Liver (tissue), 9 donors: ENCODE measurements around the gene HGS. TPM values are rescaled to one million over a fixed set of nuclear protein-coding genes. Genes with fewer than 3 reads are reported as not detected.

ENCODE experiments used
- DNase-seq: peaks from one replicate; pipeline ENCODE4 v3.0.0-alpha.2; 2017; ENCODE audit warnings: low spot score
- H3K27ac ChIP-seq, 2 donors: one replicate each; pipeline ENCODE4 v1.7.0; 2013; ENCODE audit warnings: inconsistent platforms in 2 of 2, low read length in 2 of 2, control low read depth in 1 of 2, low read depth in 1 of 2, mild to moderate bottlenecking in 1 of 2
- H3K27me3 ChIP-seq, 4 donors: one replicate each; pipeline versions ENCODE4 v1.6.1 to v1.7.0; 2013; ENCODE audit warnings: low read length in 3 of 4, inconsistent platforms in 1 of 4, mild to moderate bottlenecking in 1 of 4, moderate library complexity in 1 of 4; ENCODE audit not compliant: control insufficient read depth in 4 of 4, insufficient read depth in 4 of 4
- H3K36me3 ChIP-seq, 4 donors: one replicate each; pipeline versions ENCODE4 v1.6.1 to v1.7.0; 2013; ENCODE audit warnings: low read length in 3 of 4, mild to moderate bottlenecking in 3 of 4, low read depth in 1 of 4, moderate library complexity in 1 of 4; ENCODE audit not compliant: control insufficient read depth in 4 of 4, insufficient read depth in 3 of 4
- H3K4me1 ChIP-seq, 4 donors: one replicate each; pipeline versions ENCODE4 v1.6.1 to v1.7.0; 2013; ENCODE audit warnings: low read length in 3 of 4, mild to moderate bottlenecking in 3 of 4, moderate library complexity in 1 of 4; ENCODE audit not compliant: control insufficient read depth in 4 of 4, insufficient read depth in 4 of 4
- H3K4me3 ChIP-seq, 3 donors: one replicate each; pipeline versions ENCODE4 v1.6.1 to v1.7.0; 2013; ENCODE audit warnings: low read length in 3 of 3, control low read depth in 1 of 3, low read depth in 1 of 3, mild to moderate bottlenecking in 1 of 3
- H3K9ac ChIP-seq, 2 donors: one replicate each; pipeline ENCODE4 v1.7.0; 2013; ENCODE audit warnings: low read length in 2 of 2, mild to moderate bottlenecking in 2 of 2, moderate library complexity in 2 of 2, control low read depth in 1 of 2, low read depth in 1 of 2
- H3K9me3 ChIP-seq, 4 donors: one replicate each; pipeline versions ENCODE4 v1.6.1 to v1.7.0; 2013; ENCODE audit warnings: low read length in 3 of 4; ENCODE audit not compliant: control insufficient read depth in 4 of 4
- ATF3 ChIP-seq: IDR thresholded peaks from 2 replicates; pipeline ENCODE4 v1.6.1; 2016; ENCODE audit warnings: antibody characterized with exemption
- CTCF ChIP-seq: fragments of 150-350 bp; IDR thresholded peaks from 2 replicates; pipeline ENCODE4 v1.5.1; 2017; ENCODE audit warnings: improper control_type of control experiment, low read depth, low read length; ENCODE audit not compliant: missing input control
- EGR1 ChIP-seq, 2 donors: IDR thresholded peaks; 2 replicates each; pipeline ENCODE4 v1.6.1; 2016 to 2018; ENCODE audit warnings: antibody characterized with exemption in 2 of 2, low read depth in 2 of 2
- FOXA2 ChIP-seq: IDR thresholded peaks from 2 replicates; pipeline ENCODE4 v1.6.1; 2016; ENCODE audit warnings: antibody characterized with exemption
- GABPA ChIP-seq, 2 donors: IDR thresholded peaks in 1 of 2; conservative IDR thresholded peaks in 1 of 2; 2 replicates each; pipeline ENCODE4 v1.6.1; 2016; ENCODE audit warnings: antibody characterized with exemption in 2 of 2, mild to moderate bottlenecking in 1 of 2, moderate library complexity in 1 of 2
- HNF4A ChIP-seq, 2 donors: conservative IDR thresholded peaks; 2 replicates each; pipeline ENCODE4 v1.6.1; 2016; ENCODE audit warnings: antibody characterized with exemption in 2 of 2, mild to moderate bottlenecking in 2 of 2
- HNF4G ChIP-seq: IDR thresholded peaks from 2 replicates; pipeline ENCODE4 v1.6.1; 2016; ENCODE audit warnings: antibody characterized with exemption
- JUND ChIP-seq, 2 donors: IDR thresholded peaks; 2 replicates each; pipeline ENCODE4 v1.6.1; 2016; ENCODE audit warnings: antibody characterized with exemption in 2 of 2
- MAX ChIP-seq: IDR thresholded peaks from 2 replicates; pipeline ENCODE4 v1.6.1; 2016; ENCODE audit warnings: antibody characterized with exemption
- NR2F2 ChIP-seq: IDR thresholded peaks from 2 replicates; pipeline ENCODE4 v1.6.1; 2016; ENCODE audit warnings: antibody characterized with exemption
- RAD21 ChIP-seq, 2 donors: IDR thresholded peaks; 2 replicates each; pipeline ENCODE4 v1.6.1; 2016; ENCODE audit warnings: antibody characterized with exemption in 2 of 2, mild to moderate bottlenecking in 2 of 2
- SP1 ChIP-seq: IDR thresholded peaks from 2 replicates; pipeline ENCODE4 v1.6.1; 2018; ENCODE audit warnings: antibody characterized with exemption, mild to moderate bottlenecking
- TAF1 ChIP-seq: conservative IDR thresholded peaks from 2 replicates; pipeline ENCODE4 v1.6.1; 2016; ENCODE audit warnings: antibody characterized with exemption, mild to moderate bottlenecking
- YY1 ChIP-seq: IDR thresholded peaks from 2 replicates; pipeline ENCODE4 v1.6.1; 2016; ENCODE audit warnings: antibody characterized with exemption, mild to moderate bottlenecking
- ZBTB33 ChIP-seq: IDR thresholded peaks from 2 replicates; pipeline ENCODE4 v1.6.1; 2016; ENCODE audit warnings: antibody characterized with exemption
- WGBS: extraction: QIAGEN DNeasy Blood & Tissue Kit; methylation state at CpG from one replicate; pipeline ENCODE4 v1.1.7; 2013; 5-methylcytosine and 5-hydroxymethylcytosine counted together
- polyA plus RNA-seq, 2 donors: library from polyadenylated mRNA; stranded (reverse) in 1 of 2; unstranded in 1 of 2; fragments of 200-250 nt in 1 of 2; fragments of >200 nt in 1 of 2; fragmentation: Nextera tagmentation in 1 of 2; extraction: Ambion mirVana in 1 of 2; gene quantifications; one replicate each; pipeline versions ENCODE4 v1.2.1 to v1.2.3, GENCODE V29; 2013 to 2015
- total RNA-seq, 2 donors: library from RNA; depleted of rRNA; stranded (reverse); fragments of >200 nt; gene quantifications; one replicate each; pipeline ENCODE4 v1.2.3, GENCODE V29; 2014
- TF ChIP-seq, protein P1 (sequence below): IDR thresholded peaks from 2 replicates; pipeline ENCODE4 v1.6.1; 2016; ENCODE audit warnings: antibody characterized with exemption, mild to moderate bottlenecking
- donor health status: healthy.
- donor health status: healthy.
- donor health status: healthy.
- donor health status: healthy.
- donor health status: healthy.

The HGS gene
- total and polyA plus RNA-seq, 4 donors: 21.8 to 31.6 (median 28.2) TPM

GRCh38 chr17:81640011-81640410 lies 43.8 kb upstream of the HGS start:
- no peak for TF ChIP-seq YY1
- TF ChIP-seq FOXA2: no peak
- no peak for TF ChIP-seq ATF3
- no peak for TF ChIP-seq CTCF
- TF ChIP-seq, protein P1, sequence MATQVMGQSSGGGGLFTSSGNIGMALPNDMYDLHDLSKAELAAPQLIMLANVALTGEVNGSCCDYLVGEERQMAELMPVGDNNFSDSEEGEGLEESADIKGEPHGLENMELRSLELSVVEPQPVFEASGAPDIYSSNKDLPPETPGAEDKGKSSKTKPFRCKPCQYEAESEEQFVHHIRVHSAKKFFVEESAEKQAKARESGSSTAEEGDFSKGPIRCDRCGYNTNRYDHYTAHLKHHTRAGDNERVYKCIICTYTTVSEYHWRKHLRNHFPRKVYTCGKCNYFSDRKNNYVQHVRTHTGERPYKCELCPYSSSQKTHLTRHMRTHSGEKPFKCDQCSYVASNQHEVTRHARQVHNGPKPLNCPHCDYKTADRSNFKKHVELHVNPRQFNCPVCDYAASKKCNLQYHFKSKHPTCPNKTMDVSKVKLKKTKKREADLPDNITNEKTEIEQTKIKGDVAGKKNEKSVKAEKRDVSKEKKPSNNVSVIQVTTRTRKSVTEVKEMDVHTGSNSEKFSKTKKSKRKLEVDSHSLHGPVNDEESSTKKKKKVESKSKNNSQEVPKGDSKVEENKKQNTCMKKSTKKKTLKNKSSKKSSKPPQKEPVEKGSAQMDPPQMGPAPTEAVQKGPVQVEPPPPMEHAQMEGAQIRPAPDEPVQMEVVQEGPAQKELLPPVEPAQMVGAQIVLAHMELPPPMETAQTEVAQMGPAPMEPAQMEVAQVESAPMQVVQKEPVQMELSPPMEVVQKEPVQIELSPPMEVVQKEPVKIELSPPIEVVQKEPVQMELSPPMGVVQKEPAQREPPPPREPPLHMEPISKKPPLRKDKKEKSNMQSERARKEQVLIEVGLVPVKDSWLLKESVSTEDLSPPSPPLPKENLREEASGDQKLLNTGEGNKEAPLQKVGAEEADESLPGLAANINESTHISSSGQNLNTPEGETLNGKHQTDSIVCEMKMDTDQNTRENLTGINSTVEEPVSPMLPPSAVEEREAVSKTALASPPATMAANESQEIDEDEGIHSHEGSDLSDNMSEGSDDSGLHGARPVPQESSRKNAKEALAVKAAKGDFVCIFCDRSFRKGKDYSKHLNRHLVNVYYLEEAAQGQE: no peak
- TF ChIP-seq HNF4A (conservative IDR thresholded peaks at IDR 0.05): no peak
- no peak for TF ChIP-seq JUND (IDR thresholded peaks at IDR 0.05)
- no peak for TF ChIP-seq HNF4G
- TF ChIP-seq NR2F2: no peak
- TF ChIP-seq ZBTB33: no peak
- no peak for TF ChIP-seq RAD21 (IDR thresholded peaks at IDR 0.05)
- TF ChIP-seq TAF1: no peak
- TF ChIP-seq GABPA (IDR thresholded peaks at IDR 0.05 in 1 of 2, conservative IDR thresholded peaks at IDR 0.05 in 1 of 2): no peak
- TF ChIP-seq SP1: no peak
- TF ChIP-seq MAX: no peak
- no peak for TF ChIP-seq EGR1 (IDR thresholded peaks at IDR 0.05; ENCODE audit: low read depth in 2 of 2)
- DNase-seq: no peak
- no peaks in the 10 kb centered on the region for H3K9me3 ChIP-seq
- H3K36me3 ChIP-seq: no peaks in the 10 kb centered on the region
- 95% methylated on average over 9 of the region's 9 CpGs for WGBS
- H3K4me3 ChIP-seq: no peak overlapping the region
- no peak overlapping the region for H3K27ac ChIP-seq
- peaks cover 4 to 23% (median 16%) of the 10 kb centered on the region in 4 donors for H3K4me1 ChIP-seq
- no peaks in the 10 kb centered on the region for H3K27me3 ChIP-seq
- H3K9ac ChIP-seq: no peak overlapping the region
